A673 (cell line): Measurements from ENCODE around the gene ELOVL6.

Experiments
- EZH2 ChIP-seq: fragments of 200-600 bp; sonication (generic); IDR thresholded peaks from 2 replicates; pipeline ENCODE4 v1.6.1; 2017; ENCODE audit warnings: borderline replicate concordance, low read depth, mild to moderate bottlenecking, mixed read lengths, antibody characterized with exemption, low read length; ENCODE audit not compliant: poor library complexity, severe bottlenecking
- TF ChIP-seq, protein P1 (sequence below): fragments of 300-800, 200-600 bp; sonication (generic); conservative IDR thresholded peaks from 2 replicates; pipeline ENCODE4 v1.5.1; 2017; ENCODE audit warnings: low read depth, mild to moderate bottlenecking, antibody characterized with exemption, low read length, moderate library complexity, mixed read lengths

DNA sequence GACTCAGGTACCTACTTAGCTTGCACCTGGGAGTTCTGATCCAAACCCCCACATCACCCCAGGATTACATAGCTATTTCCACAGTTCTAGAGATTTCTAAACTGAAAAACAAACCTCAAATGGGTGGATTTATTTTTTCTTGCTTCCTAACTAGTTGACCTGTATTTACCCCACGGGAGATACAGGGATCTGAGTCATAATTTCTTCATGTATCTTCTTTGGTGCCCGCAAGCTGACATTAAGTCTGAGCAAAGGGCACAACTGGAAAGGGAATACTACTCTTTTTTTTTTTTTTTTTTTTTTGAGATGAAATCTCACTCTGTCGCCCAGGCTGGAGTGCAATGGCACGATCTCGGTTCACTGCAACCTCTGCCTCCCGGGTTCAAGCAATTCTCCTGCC is 10.0 kb upstream of the ELOVL6 start:
- no peak for TF ChIP-seq EZH2
- TF ChIP-seq, protein P1, sequence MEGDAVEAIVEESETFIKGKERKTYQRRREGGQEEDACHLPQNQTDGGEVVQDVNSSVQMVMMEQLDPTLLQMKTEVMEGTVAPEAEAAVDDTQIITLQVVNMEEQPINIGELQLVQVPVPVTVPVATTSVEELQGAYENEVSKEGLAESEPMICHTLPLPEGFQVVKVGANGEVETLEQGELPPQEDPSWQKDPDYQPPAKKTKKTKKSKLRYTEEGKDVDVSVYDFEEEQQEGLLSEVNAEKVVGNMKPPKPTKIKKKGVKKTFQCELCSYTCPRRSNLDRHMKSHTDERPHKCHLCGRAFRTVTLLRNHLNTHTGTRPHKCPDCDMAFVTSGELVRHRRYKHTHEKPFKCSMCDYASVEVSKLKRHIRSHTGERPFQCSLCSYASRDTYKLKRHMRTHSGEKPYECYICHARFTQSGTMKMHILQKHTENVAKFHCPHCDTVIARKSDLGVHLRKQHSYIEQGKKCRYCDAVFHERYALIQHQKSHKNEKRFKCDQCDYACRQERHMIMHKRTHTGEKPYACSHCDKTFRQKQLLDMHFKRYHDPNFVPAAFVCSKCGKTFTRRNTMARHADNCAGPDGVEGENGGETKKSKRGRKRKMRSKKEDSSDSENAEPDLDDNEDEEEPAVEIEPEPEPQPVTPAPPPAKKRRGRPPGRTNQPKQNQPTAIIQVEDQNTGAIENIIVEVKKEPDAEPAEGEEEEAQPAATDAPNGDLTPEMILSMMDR = no peak
